Upper lobe of left lung (tissue), 4 donors: ENCODE measurements around the gene HDAC8.

ENCODE experiments used
- EP300 ChIP-seq, 4 donors: sonication (generic); formaldehyde crosslinking; IDR thresholded peaks; one replicate each; pipeline ENCODE4 v1.5.1; 2017; ENCODE audit warnings: antibody characterized with exemption in 4 of 4, control low read depth in 2 of 4
- POLR2A ChIP-seq, 4 donors: fragments of 450-650 bp; IDR thresholded peaks; one replicate each; pipeline ENCODE4 v1.5.1; 2016 to 2017; ENCODE audit warnings: antibody characterized with exemption in 4 of 4, mild to moderate bottlenecking in 2 of 4
- POLR2AphosphoS5 ChIP-seq, 2 donors: sonication (generic); formaldehyde crosslinking; IDR thresholded peaks; one replicate each; pipeline ENCODE4 v1.5.1; 2017; ENCODE audit warnings: antibody characterized with exemption in 2 of 2
- TF ChIP-seq, protein P1 (sequence below), 6 experiments: fragments of 450-650 bp in 4 of 6; fragments of 200-600 bp in 2 of 6; sonication (generic) in 2 of 6; IDR thresholded peaks; one replicate each; pipeline ENCODE4 v1.5.1; 2016 to 2019; ENCODE audit warnings: antibody characterized with exemption in 6 of 6

DNA sequence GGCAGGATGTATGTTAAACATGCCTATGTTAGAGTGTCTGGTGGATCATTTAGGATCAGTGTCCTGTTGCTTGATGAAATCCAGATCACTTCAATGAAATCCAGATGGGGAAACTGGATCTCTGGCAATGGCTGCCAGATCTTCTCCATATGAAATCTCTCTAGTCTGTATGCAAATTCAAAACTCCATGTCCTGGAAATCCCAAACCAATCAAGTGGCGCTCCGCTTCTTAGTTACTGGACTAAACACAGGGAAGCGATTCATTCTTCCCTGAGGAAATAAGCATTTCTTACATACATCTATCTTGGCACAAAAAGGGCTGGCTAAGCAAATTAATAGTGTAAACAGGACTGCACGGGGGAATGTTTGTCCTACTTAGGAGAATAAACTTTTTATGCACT, 94.9 kb downstream of the HDAC8 start:
- TF ChIP-seq POLR2A (IDR thresholded peaks at IDR 0.05) = no peak
- TF ChIP-seq, protein P1, sequence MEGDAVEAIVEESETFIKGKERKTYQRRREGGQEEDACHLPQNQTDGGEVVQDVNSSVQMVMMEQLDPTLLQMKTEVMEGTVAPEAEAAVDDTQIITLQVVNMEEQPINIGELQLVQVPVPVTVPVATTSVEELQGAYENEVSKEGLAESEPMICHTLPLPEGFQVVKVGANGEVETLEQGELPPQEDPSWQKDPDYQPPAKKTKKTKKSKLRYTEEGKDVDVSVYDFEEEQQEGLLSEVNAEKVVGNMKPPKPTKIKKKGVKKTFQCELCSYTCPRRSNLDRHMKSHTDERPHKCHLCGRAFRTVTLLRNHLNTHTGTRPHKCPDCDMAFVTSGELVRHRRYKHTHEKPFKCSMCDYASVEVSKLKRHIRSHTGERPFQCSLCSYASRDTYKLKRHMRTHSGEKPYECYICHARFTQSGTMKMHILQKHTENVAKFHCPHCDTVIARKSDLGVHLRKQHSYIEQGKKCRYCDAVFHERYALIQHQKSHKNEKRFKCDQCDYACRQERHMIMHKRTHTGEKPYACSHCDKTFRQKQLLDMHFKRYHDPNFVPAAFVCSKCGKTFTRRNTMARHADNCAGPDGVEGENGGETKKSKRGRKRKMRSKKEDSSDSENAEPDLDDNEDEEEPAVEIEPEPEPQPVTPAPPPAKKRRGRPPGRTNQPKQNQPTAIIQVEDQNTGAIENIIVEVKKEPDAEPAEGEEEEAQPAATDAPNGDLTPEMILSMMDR (IDR thresholded peaks at IDR 0.05) = no peak
- no peak for TF ChIP-seq EP300 (IDR thresholded peaks at IDR 0.05)
- TF ChIP-seq POLR2AphosphoS5 (IDR thresholded peaks at IDR 0.05) = no peak
